ENCODE results near the gene FBXW4. TPM values are rescaled to one million over a fixed set of nuclear protein-coding genes. Genes with fewer than 3 reads are reported as not detected.

The FBXW4 gene
- total and polyA plus RNA-seq, 2 donors, result 32.0 to 32.9 TPM

- Histone ChIP-seq H3K27me3 (ENCODE audit: control insufficient read depth in 2 of 2, insufficient read depth in 1 of 2, low read length in 1 of 2) (no peaks in the 10 kb centered on the region), H3K4me1 (ENCODE audit: control insufficient read depth in 2 of 2, insufficient read depth in 2 of 2, low read length in 2 of 2) (no peaks in the 10 kb centered on the region), H3K4me3 (ENCODE audit: low read length in 2 of 2) (no peak overlapping the region), H3K9me3 (ENCODE audit: control insufficient read depth in 2 of 2, insufficient read depth in 1 of 2, low read length in 1 of 2) (no peaks in the 10 kb centered on the region), H3K27ac (ENCODE audit: low read depth in 1 of 2, low read length in 1 of 2) (no peak overlapping the region), H3K36me3 (ENCODE audit: control insufficient read depth in 2 of 2, insufficient read depth in 2 of 2, low read length in 1 of 2) (peaks cover 41% of the 10 kb centered on the region in 2 donors)
- WGBS, result 94% methylated on average over 10 of the region's 10 CpGs
- no peak for DNase-seq (ENCODE audit: low read depth in 6 of 9, low spot score in 9 of 9)
Observed at GRCh38 chr10:101612872-101613271, 82.1 kb downstream of the FBXW4 start.

GRCh38 chr10:101612086-101612485 is 82.9 kb downstream of the FBXW4 start:
- H3K27me3 ChIP-seq (ENCODE audit: control insufficient read depth in 2 of 2, insufficient read depth in 1 of 2, low read length in 1 of 2), result no peaks in the 10 kb centered on the region
- H3K9me3 ChIP-seq (ENCODE audit: control insufficient read depth in 2 of 2, insufficient read depth in 1 of 2, low read length in 1 of 2), result no peaks in the 10 kb centered on the region
- no peaks in the 10 kb centered on the region for H3K4me1 ChIP-seq (ENCODE audit: control insufficient read depth in 2 of 2, insufficient read depth in 2 of 2, low read length in 2 of 2)
- no peak for DNase-seq (ENCODE audit: low read depth in 6 of 9, low spot score in 9 of 9)
- no peak overlapping the region for H3K4me3 ChIP-seq (ENCODE audit: low read length in 2 of 2)
- 97% methylated on average over 6 of the region's 6 CpGs for whole genome bisulfite sequencing
- peaks cover 46% of the 10 kb centered on the region in 2 donors for H3K36me3 ChIP-seq (ENCODE audit: control insufficient read depth in 2 of 2, insufficient read depth in 2 of 2, low read length in 1 of 2)
- no peak overlapping the region for H3K27ac ChIP-seq (ENCODE audit: low read depth in 1 of 2, low read length in 1 of 2)

GRCh38 chr10:101611096-101611905 is 83.7 kb downstream of the FBXW4 start:
- 87% methylated on average over 16 of the region's 16 CpGs for WGBS
- H3K9me3 ChIP-seq (ENCODE audit: control insufficient read depth in 2 of 2, insufficient read depth in 1 of 2, low read length in 1 of 2), result no peaks in the 10 kb centered on the region
- H3K36me3 ChIP-seq (ENCODE audit: control insufficient read depth in 2 of 2, insufficient read depth in 2 of 2, low read length in 1 of 2), result peaks cover 47 to 48% of the 10 kb centered on the region in 2 donors
- no peaks in the 10 kb centered on the region for H3K4me1 ChIP-seq (ENCODE audit: control insufficient read depth in 2 of 2, insufficient read depth in 2 of 2, low read length in 2 of 2)
- H3K27ac ChIP-seq (ENCODE audit: low read depth in 1 of 2, low read length in 1 of 2), result no peak overlapping the region
- H3K4me3 ChIP-seq (ENCODE audit: low read length in 2 of 2), result no peak overlapping the region
- no peaks in the 10 kb centered on the region for H3K27me3 ChIP-seq (ENCODE audit: control insufficient read depth in 2 of 2, insufficient read depth in 1 of 2, low read length in 1 of 2)
- no peak for DNase-seq (ENCODE audit: low read depth in 6 of 9, low spot score in 9 of 9)

- Histone ChIP-seq H3K27me3 (ENCODE audit: control insufficient read depth in 2 of 2, insufficient read depth in 1 of 2, low read length in 1 of 2) (no peaks in the 10 kb centered on the region), H3K4me1 (ENCODE audit: control insufficient read depth in 2 of 2, insufficient read depth in 2 of 2, low read length in 2 of 2) (no peaks in the 10 kb centered on the region), H3K27ac (ENCODE audit: low read depth in 1 of 2, low read length in 1 of 2) (no peak overlapping the region), H3K36me3 (ENCODE audit: control insufficient read depth in 2 of 2, insufficient read depth in 2 of 2, low read length in 1 of 2) (peaks cover 45% of the 10 kb centered on the region in 2 donors), H3K4me3 (ENCODE audit: low read length in 2 of 2) (no peak overlapping the region), H3K9me3 (ENCODE audit: control insufficient read depth in 2 of 2, insufficient read depth in 1 of 2, low read length in 1 of 2) (no peaks in the 10 kb centered on the region)
- 97% methylated on average over 4 of the region's 4 CpGs for WGBS
- no peak for DNase-seq (ENCODE audit: low read depth in 6 of 9, low spot score in 9 of 9)
Observed at GRCh38 chr10:101609481-101609880, 85.5 kb downstream of the FBXW4 start.

GRCh38 chr10:101607124-101607523 is 87.8 kb downstream of the FBXW4 start:
- no peak for DNase-seq (ENCODE audit: low read depth in 6 of 9, low spot score in 9 of 9)
- H3K4me1 ChIP-seq (ENCODE audit: control insufficient read depth in 2 of 2, insufficient read depth in 2 of 2, low read length in 2 of 2), result no peaks in the 10 kb centered on the region
- no peak overlapping the region for H3K27ac ChIP-seq (ENCODE audit: low read depth in 1 of 2, low read length in 1 of 2)
- WGBS, result 91% methylated on average over 2 of the region's 2 CpGs
- H3K9me3 ChIP-seq (ENCODE audit: control insufficient read depth in 2 of 2, insufficient read depth in 1 of 2, low read length in 1 of 2), result no peaks in the 10 kb centered on the region
- H3K4me3 ChIP-seq (ENCODE audit: low read length in 2 of 2), result no peak overlapping the region
- no peaks in the 10 kb centered on the region for H3K27me3 ChIP-seq (ENCODE audit: control insufficient read depth in 2 of 2, insufficient read depth in 1 of 2, low read length in 1 of 2)
- H3K36me3 ChIP-seq (ENCODE audit: control insufficient read depth in 2 of 2, insufficient read depth in 2 of 2, low read length in 1 of 2), result peaks cover 42 to 44% of the 10 kb centered on the region in 2 donors

GRCh38 chr10:101602761-101603398 is 92.1 kb downstream of the FBXW4 start:
- WGBS, result 74% methylated on average over 6 of the region's 6 CpGs
- peaks cover 6 to 9% of the 10 kb centered on the region in 2 donors for H3K36me3 ChIP-seq (ENCODE audit: control insufficient read depth in 2 of 2, insufficient read depth in 2 of 2, low read length in 1 of 2)
- DNase-seq (ENCODE audit: low read depth in 6 of 9, low spot score in 9 of 9), result peak in 8 of 9 donors; percentile 13 to 71 (median 48)

GRCh38 chr10:101601541-101601940 is 93.4 kb downstream of the FBXW4 start:
- Histone ChIP-seq H3K27me3 (ENCODE audit: control insufficient read depth in 2 of 2, insufficient read depth in 1 of 2, low read length in 1 of 2) (no peaks in the 10 kb centered on the region), H3K4me1 (ENCODE audit: control insufficient read depth in 2 of 2, insufficient read depth in 2 of 2, low read length in 2 of 2) (no peaks in the 10 kb centered on the region), H3K9me3 (ENCODE audit: control insufficient read depth in 2 of 2, insufficient read depth in 1 of 2, low read length in 1 of 2) (no peaks in the 10 kb centered on the region), H3K4me3 (ENCODE audit: low read length in 2 of 2) (no peak overlapping the region), H3K36me3 (ENCODE audit: control insufficient read depth in 2 of 2, insufficient read depth in 2 of 2, low read length in 1 of 2) (no peaks in the 10 kb centered on the region), H3K27ac (ENCODE audit: low read depth in 1 of 2, low read length in 1 of 2) (no peak overlapping the region)
- 96% methylated on average over 1 of the region's 1 CpG for WGBS
- DNase-seq (ENCODE audit: low read depth in 6 of 9, low spot score in 9 of 9), result no peak

More at GRCh38 chr10:101602761-101603398, 92.1 kb downstream of the FBXW4 start:
- Histone ChIP-seq H3K9me3 (ENCODE audit: control insufficient read depth in 2 of 2, insufficient read depth in 1 of 2, low read length in 1 of 2) (no peaks in the 10 kb centered on the region), H3K27me3 (ENCODE audit: control insufficient read depth in 2 of 2, insufficient read depth in 1 of 2, low read length in 1 of 2) (no peaks in the 10 kb centered on the region), H3K27ac (ENCODE audit: low read depth in 1 of 2, low read length in 1 of 2) (no peak overlapping the region), H3K4me1 (ENCODE audit: control insufficient read depth in 2 of 2, insufficient read depth in 2 of 2, low read length in 2 of 2) (no peaks in the 10 kb centered on the region), H3K4me3 (ENCODE audit: low read length in 2 of 2) (no peak overlapping the region)

- 92% methylated on average over 14 of the region's 14 CpGs for WGBS
- Histone ChIP-seq H3K4me1 (ENCODE audit: control insufficient read depth in 2 of 2, insufficient read depth in 2 of 2, low read length in 2 of 2) (no peaks in the 10 kb centered on the region), H3K27ac (ENCODE audit: low read depth in 1 of 2, low read length in 1 of 2) (no peak overlapping the region), H3K27me3 (ENCODE audit: control insufficient read depth in 2 of 2, insufficient read depth in 1 of 2, low read length in 1 of 2) (no peaks in the 10 kb centered on the region), H3K36me3 (ENCODE audit: control insufficient read depth in 2 of 2, insufficient read depth in 2 of 2, low read length in 1 of 2) (no peaks in the 10 kb centered on the region), H3K9me3 (ENCODE audit: control insufficient read depth in 2 of 2, insufficient read depth in 1 of 2, low read length in 1 of 2) (no peaks in the 10 kb centered on the region), H3K4me3 (ENCODE audit: low read length in 2 of 2) (no peak overlapping the region)
- DNase-seq (ENCODE audit: low read depth in 6 of 9, low spot score in 9 of 9), result no peak
Observed at GRCh38 chr10:101597091-101597900, 97.7 kb downstream of the FBXW4 start.
